B cell (primary cell): Measurements from ENCODE around the gene IVNS1ABP. TPM values are rescaled to one million over a fixed set of nuclear protein-coding genes. Genes with fewer than 3 reads are reported as not detected.

Source experiments
- ATAC-seq: fragments of 200-7000 bp; cut with Tn5 transposase; one replicate; pipeline ENCODE4 v1.10.0; 2021; ENCODE audit warnings: low read depth, mild to moderate bottlenecking, moderate number of reproducible peaks, moderate library complexity
- CTCF ChIA-PET: fragments of 350-600 bp; sonication (Branson Sonifier 250); formaldehyde crosslinking; loops from one replicate; lab custom pipeline; 2021; ENCODE audit warnings: antibody characterized with exemption, inconsistent platforms; lab: Charles Lee
- POLR2A ChIA-PET: fragments of 350-600 bp; sonication (Branson Sonifier 250); formaldehyde crosslinking; loops from one replicate; lab custom pipeline; 2021; ENCODE audit warnings: antibody characterized with exemption; lab: Charles Lee
- DNase-seq: peaks from one replicate; pipeline ENCODE4 v3.0.0; 2013
- H2AFZ ChIP-seq: 2 replicates; pipeline ENCODE4 v1.6.1; 2012; ENCODE audit warnings: mild to moderate bottlenecking, low read depth, low read length; ENCODE audit not compliant: insufficient read depth, poor library complexity, severe bottlenecking
- H3K27ac ChIP-seq, 2 donors: 1 replicate in 1 of 2; 2 replicates in 1 of 2; pipeline ENCODE4 v1.5.1; 2012 to 2013; ENCODE audit warnings: low read length in 2 of 2, mild to moderate bottlenecking in 2 of 2, moderate library complexity in 1 of 2
- H3K27me3 ChIP-seq, 4 experiments: fragments of 200-600 bp in 1 of 4; sonication (generic) in 1 of 4; replicated peaks in 1 of 4; 1 replicate in 2 of 4; 2 replicates in 2 of 4; pipeline versions ENCODE4 v1.6.1 to v1.7.0; 2013 to 2016; ENCODE audit warnings: low read length in 3 of 4, mild to moderate bottlenecking in 2 of 4, mixed read lengths in 1 of 4, moderate library complexity in 1 of 4; ENCODE audit not compliant: insufficient read depth in 4 of 4, control insufficient read depth in 3 of 4; ENCODE audit errors: control extremely low read depth in 1 of 4
- H3K36me3 ChIP-seq, 2 experiments: replicated peaks in 1 of 2; 1 replicate in 1 of 2; 2 replicates in 1 of 2; pipeline versions ENCODE4 v1.6.1 to v1.7.1; 2013; ENCODE audit warnings: low read length in 1 of 2; ENCODE audit not compliant: insufficient read depth in 2 of 2, control insufficient read depth in 1 of 2; ENCODE audit errors: control extremely low read depth in 1 of 2, extremely low read depth in 1 of 2
- H3K4me1 ChIP-seq, 2 donors: fragments of 200-600 bp in 1 of 2; sonication (generic) in 1 of 2; 1 replicate in 1 of 2; 2 replicates in 1 of 2; pipeline versions ENCODE4 v1.5.1 to v1.6.1; 2013 to 2017; ENCODE audit warnings: low read length in 2 of 2; ENCODE audit not compliant: control insufficient read depth in 2 of 2, insufficient read depth in 2 of 2
- H3K4me2 ChIP-seq: replicated peaks from 2 replicates; pipeline ENCODE3; 2012; ENCODE audit warnings: mild to moderate bottlenecking, low read depth, low read length; ENCODE audit not compliant: poor library complexity, severe bottlenecking
- H3K4me3 ChIP-seq, 5 experiments: fragments of 200-600 bp in 1 of 5; sonication (generic) in 1 of 5; 1 replicate in 3 of 5; 2 replicates in 2 of 5; pipeline versions ENCODE4 v1.5.1 to v1.7.0; 2011 to 2016; ENCODE audit warnings: low read length in 4 of 5, mild to moderate bottlenecking in 4 of 5, low read depth in 2 of 5, control low read depth in 1 of 5, moderate library complexity in 1 of 5; ENCODE audit not compliant: insufficient read depth in 1 of 5; ENCODE audit errors: control extremely low read depth in 1 of 5, extremely low read depth in 1 of 5
- H3K79me2 ChIP-seq: fragments of 200-600 bp; sonication (generic); one replicate; pipeline ENCODE4 v1.6.0; 2016; ENCODE audit warnings: low read length; ENCODE audit not compliant: control insufficient read depth, insufficient read depth
- H3K9ac ChIP-seq: fragments of 200-600 bp; sonication (generic); 2 replicates; pipeline ENCODE4 v1.6.1; 2017; ENCODE audit warnings: mild to moderate bottlenecking, low read length, moderate library complexity
- H3K9me3 ChIP-seq, 3 donors: one replicate each; pipeline versions ENCODE4 v1.6.1 to v1.7.1; 2013; ENCODE audit warnings: low read length in 2 of 3; ENCODE audit not compliant: control insufficient read depth in 2 of 3, insufficient read depth in 1 of 3; ENCODE audit errors: control extremely low read depth in 1 of 3
- H4K20me1 ChIP-seq: 2 replicates; pipeline ENCODE4 v1.6.0; 2012; ENCODE audit warnings: mild to moderate bottlenecking, low read length; ENCODE audit not compliant: insufficient read depth, control insufficient read depth, poor library complexity, severe bottlenecking
- H3K27ac Mint-ChIP-seq: one replicate; pipeline ENCODE4 v1.8.0; 2021; ENCODE audit warnings: mixed read lengths
- H3K27me3 Mint-ChIP-seq: one replicate; pipeline ENCODE4 v1.8.0; 2021; ENCODE audit warnings: mixed read lengths
- H3K4me1 Mint-ChIP-seq: one replicate; pipeline ENCODE4 v1.8.0; 2021; ENCODE audit warnings: mixed read lengths
- H3K4me3 Mint-ChIP-seq: one replicate; pipeline ENCODE4 v1.8.0; 2021; ENCODE audit warnings: mixed read lengths
- H3K9me3 Mint-ChIP-seq: one replicate; pipeline ENCODE4 v1.8.0; 2022; ENCODE audit warnings: mixed read lengths; ENCODE audit not compliant: insufficient read depth
- CTCF ChIP-seq: fragments of 200-600 bp; IDR thresholded peaks from one replicate; pipeline ENCODE4 v1.8.0; 2022; ENCODE audit warnings: antibody characterized with exemption, mild to moderate bottlenecking
- EZH2 ChIP-seq: IDR thresholded peaks from 2 replicates; pipeline ENCODE4 v1.6.1; 2012; ENCODE audit warnings: borderline replicate concordance, low read depth, mild to moderate bottlenecking, moderate library complexity, low read length; ENCODE audit not compliant: insufficient read depth, poor library complexity, severe bottlenecking
- WGBS: methylation state at CpG from one replicate; pipeline ENCODE4 v1.1.5; 2013; ENCODE audit warnings: missing lambda C conversion rate; ENCODE audit not compliant: insufficient coverage; 5-methylcytosine and 5-hydroxymethylcytosine counted together
- intact Hi-C: fragments of 100-400 bp; cut with micrococcal nuclease; formaldehyde crosslinking; loops from one replicate; pipeline ENCODE4 v1.10.0; 2022
- polyA plus RNA-seq: library from polyadenylated mRNA; depleted of rRNA; stranded (reverse); fragments of >200 nt; gene quantifications from 2 replicates; pipeline ENCODE4 v1.2.3, GENCODE V29; 2012
- total RNA-seq, 2 donors: library from RNA; stranded (reverse); fragments of 120-200 nt in 1 of 2; gene quantifications; 1 replicate in 1 of 2; 2 replicates in 1 of 2; pipeline versions ENCODE4 v1.2.3 to v1.2.4, GENCODE V29; 2013 to 2022

The IVNS1ABP gene
- total and polyA plus RNA-seq, 2 donors (not counting 1 experiment from before 2014, with no cell fraction given), result 42.9 to 87.0 TPM

DNA sequence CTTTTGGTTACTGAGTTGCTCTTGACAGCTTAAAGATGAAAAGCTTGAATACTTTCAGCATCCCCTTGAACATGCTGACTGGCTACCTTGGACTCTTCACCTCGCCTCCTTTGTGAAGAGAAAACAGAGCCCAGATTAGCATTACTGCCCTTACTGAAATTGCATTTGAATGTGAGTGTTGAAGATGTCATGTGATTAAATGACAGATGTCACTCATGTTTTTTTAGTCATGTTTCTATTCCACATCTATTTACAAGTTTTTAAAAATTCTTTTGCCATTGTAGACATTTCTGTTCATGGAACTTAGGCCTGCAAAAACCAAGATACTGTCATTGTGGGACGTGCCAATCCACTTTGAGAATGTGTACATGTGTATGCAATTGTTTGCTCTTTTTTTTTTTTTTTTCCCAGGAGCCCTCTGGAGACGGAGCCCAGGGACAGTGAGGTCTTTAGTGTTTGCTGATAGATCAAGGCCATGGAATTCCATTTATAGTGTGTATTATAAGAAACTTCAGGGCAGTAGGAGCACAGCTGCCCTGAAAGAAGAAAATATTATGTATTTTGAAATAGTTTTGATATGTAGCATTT lies 25.7 kb upstream of the IVNS1ABP start:
- TF ChIP-seq CTCF (no peak), EZH2 (no peak)
- H3K4me2 ChIP-seq, result no peak overlapping the region
- no peaks in the 10 kb centered on the region for H3K9me3 ChIP-seq

DNA sequence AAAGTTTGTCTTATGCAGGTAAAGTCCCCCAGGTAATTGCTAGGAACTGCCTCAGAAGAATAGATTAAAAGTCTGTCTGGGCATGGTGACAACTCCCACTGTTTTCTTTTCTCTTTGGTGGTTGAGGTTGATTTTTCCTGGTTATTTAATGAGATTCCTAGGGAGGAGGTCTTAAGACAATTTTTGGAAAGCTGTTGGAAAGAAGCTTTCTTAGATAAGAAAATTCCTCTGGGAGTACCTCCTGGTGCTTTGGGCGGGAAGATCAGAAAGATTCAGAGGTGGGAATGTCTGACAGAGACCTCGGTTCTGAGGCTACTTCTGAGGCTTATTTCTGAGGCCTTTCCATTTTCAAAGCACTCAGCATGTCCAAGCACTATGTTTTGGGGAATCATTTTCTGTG lies 25.0 kb upstream of the IVNS1ABP start:
- Histone ChIP-seq H3K4me2 (no peak overlapping the region), H3K27me3 (no peaks in the 10 kb centered on the region), H3K27ac (no peak overlapping the region), H2AFZ (no peak overlapping the region), H3K4me1 (peaks cover 44% of the 10 kb centered on the region in 2 donors), H3K79me2 (no peaks in the 10 kb centered on the region), H3K4me3 (no peak overlapping the region), H3K36me3 (no peaks in the 10 kb centered on the region), H3K9me3 (no peaks in the 10 kb centered on the region), H3K9ac (no peak overlapping the region), H4K20me1 (no peaks in the 10 kb centered on the region)
- 100% methylated on average over 1 of the region's 2 CpGs for WGBS
- ChIA-PET POLR2A (no interaction called here), CTCF (no interaction called here)
- peaks cover 47% of the 10 kb centered on the region for H3K4me1 Mint-ChIP-seq
- no peak overlapping the region for H3K4me3 Mint-ChIP-seq
- intact Hi-C loops, result no loop called here
- H3K27ac Mint-ChIP-seq, result no peak overlapping the region
- TF ChIP-seq CTCF (no peak), EZH2 (no peak)
- no peak for ATAC-seq
- H3K27me3 Mint-ChIP-seq, result no peaks in the 10 kb centered on the region
- H3K9me3 Mint-ChIP-seq, result no peaks in the 10 kb centered on the region
- DNase-seq, result no peak

More for the DNA sequence above, 25.7 kb upstream of the IVNS1ABP start:
- Mint-ChIP-seq H3K4me3 (no peak overlapping the region), H3K27ac (no peak overlapping the region), H3K9me3 (no peaks in the 10 kb centered on the region), H3K4me1 (peaks cover 49% of the 10 kb centered on the region), H3K27me3 (no peaks in the 10 kb centered on the region)
- DNase-seq (no peak), ATAC-seq (no peak)
- no peaks in the 10 kb centered on the region for H3K79me2 ChIP-seq
- H3K9ac ChIP-seq, result no peak overlapping the region
- no peaks in the 10 kb centered on the region for H4K20me1 ChIP-seq
- ChIA-PET POLR2A (no interaction called here), CTCF (no interaction called here)
- H3K36me3 ChIP-seq, result no peaks in the 10 kb centered on the region
- peaks cover 45 to 46% of the 10 kb centered on the region in 2 donors for H3K4me1 ChIP-seq
- H3K27me3 ChIP-seq, result no peaks in the 10 kb centered on the region
- intact Hi-C loops, result no loop called here
- 100% methylated on average over 1 of the region's 3 CpGs for WGBS
- no peak overlapping the region for H3K27ac ChIP-seq
- H3K4me3 ChIP-seq, result no peak overlapping the region
- no peak overlapping the region for H2AFZ ChIP-seq
